Heart right ventricle (tissue), 16 donors: ENCODE data around the gene KLHL25. TPM values are rescaled to one million over a fixed set of nuclear protein-coding genes. Genes with fewer than 3 reads are reported as not detected.
A peak's percentile ranks its signal among the peaks of the same experiment; 100 is the strongest.

Source experiments
- ATAC-seq, 8 donors: fragments of 200-7000 bp; cut with Tn5 transposase; one replicate each; pipeline ENCODE4 v1.9.1; 2020; ENCODE audit warnings: mild to moderate bottlenecking in 8 of 8, moderate library complexity in 8 of 8, moderate number of reproducible peaks in 1 of 8
- DNase-seq, 2 donors: peaks; one replicate each; pipeline ENCODE4 v3.0.0-alpha.2; 2020
- H3K27ac ChIP-seq, 10 donors: fragments of 200-600 bp; sonication (generic) in 2 of 10; one replicate each; pipeline versions ENCODE4 v1.5.0 to v1.8.0; 2020 to 2022; ENCODE audit warnings: mild to moderate bottlenecking in 3 of 10
- H3K27me3 ChIP-seq, 7 donors: fragments of 200-600 bp; one replicate each; pipeline ENCODE4 v1.8.0; 2021 to 2022; ENCODE audit warnings: mild to moderate bottlenecking in 2 of 7
- H3K36me3 ChIP-seq, 9 donors: fragments of 200-600 bp; sonication (generic) in 1 of 9; one replicate each; pipeline versions ENCODE4 v1.5.0 to v1.8.0; 2020 to 2022; ENCODE audit warnings: mild to moderate bottlenecking in 2 of 9
- H3K4me1 ChIP-seq, 9 donors: fragments of 200-600 bp; sonication (generic) in 1 of 9; one replicate each; pipeline versions ENCODE4 v1.5.0 to v1.8.0; 2020 to 2022; ENCODE audit warnings: mild to moderate bottlenecking in 4 of 9
- H3K4me3 ChIP-seq, 10 donors: fragments of 200-600 bp; sonication (generic) in 2 of 10; one replicate each; pipeline versions ENCODE4 v1.5.0 to v1.8.0; 2020 to 2022; ENCODE audit warnings: mild to moderate bottlenecking in 7 of 10, moderate library complexity in 2 of 10
- H3K9me3 ChIP-seq, 11 donors: fragments of 200-600 bp in 10 of 11; sonication (generic) in 2 of 11; one replicate each; pipeline versions ENCODE4 v1.5.0 to v1.8.0; 2013 to 2022; ENCODE audit warnings: mild to moderate bottlenecking in 2 of 11, control low read depth in 1 of 11, moderate library complexity in 1 of 11
- CTCF ChIP-seq, 9 donors: fragments of 200-600 bp; sonication (generic) in 2 of 9; IDR thresholded peaks; one replicate each; pipeline versions ENCODE4 v1.5.0 to v1.8.0; 2021 to 2022; ENCODE audit warnings: antibody characterized with exemption in 9 of 9, mild to moderate bottlenecking in 5 of 9, moderate library complexity in 1 of 9
- WGBS, 2 donors: extraction: QIAGEN DNeasy Blood & Tissue Kit; methylation state at CpG; one replicate each; pipeline ENCODE4 v1.1.7; 2013; ENCODE audit warnings: inconsistent platforms in 1 of 2; 5-methylcytosine and 5-hydroxymethylcytosine counted together
- intact Hi-C, 10 donors: fragments of 100-400 bp; cut with DNase I; formaldehyde crosslinking; loops; one replicate each; pipeline versions ENCODE4 v1.11.1 to v1.14.2; 2022
- polyA plus RNA-seq, 2 donors: library from polyadenylated mRNA; stranded (reverse); fragments of 200-250 nt; gene quantifications; one replicate each; pipeline ENCODE4 v1.2.3, GENCODE V29; 2013
- total RNA-seq, 10 donors: library from RNA; stranded (reverse); fragmentation: NEBNext Ultra II Directional in 3 of 10; extraction: Animal tissue kit (Norgen Biotek cat#: 25700) in 3 of 10; gene quantifications; one replicate each; pipeline versions ENCODE4 v1.2.1 to v1.2.4, GENCODE V29; 2021 to 2023
- donor health status: Arrhythmogenic right ventricular cardiomyopathy.
- donor health status: ischemic (EF 13 %, LVEDD 7.1; RV severe dilation, severe dysfunction).
- donor health status: healthy with polysubstance abuse.
- donor health status: DM: no; HTN: yes; CAD: no.
- donor health status: DM: no; HTN: no; CAD: no.
- donor health status: ischemic (EF 25% LVEDD 6.9; RV normal size, moderate dysfunction).
- donor health status: ischemic (EF 25% LVEDD 5.7; RV mildly dilated, moderate dysfunction).
- donor health status: healthy.
- donor health status: DM: yes; HTN: yes; CAD: no.
- donor health status: Ischemic cardiomyopathy.
- donor health status: ischemic (EF 35%, LVEDD 5.7; RV mildly dilated, moderate dysfunction).
- donor health status: nonischemic (EF 11% LVEDD 7.7; RV severe dilation, severe dysfunction).
- donor health status: DM: yes; HTN: yes; CAD: no.
- donor health status: PGD.
- donor health status: ischemic (EF 29% LVEDD 5.4; RV normal size, mild dysfunction).
- donor health status: nonischemic (EF 23%, LVEDD 6.1; RV moderate dilation, normal function).

The KLHL25 gene
- total and polyA plus RNA-seq, 12 donors, result 1.9 to 9.2 (median 3.2) TPM

DNA sequence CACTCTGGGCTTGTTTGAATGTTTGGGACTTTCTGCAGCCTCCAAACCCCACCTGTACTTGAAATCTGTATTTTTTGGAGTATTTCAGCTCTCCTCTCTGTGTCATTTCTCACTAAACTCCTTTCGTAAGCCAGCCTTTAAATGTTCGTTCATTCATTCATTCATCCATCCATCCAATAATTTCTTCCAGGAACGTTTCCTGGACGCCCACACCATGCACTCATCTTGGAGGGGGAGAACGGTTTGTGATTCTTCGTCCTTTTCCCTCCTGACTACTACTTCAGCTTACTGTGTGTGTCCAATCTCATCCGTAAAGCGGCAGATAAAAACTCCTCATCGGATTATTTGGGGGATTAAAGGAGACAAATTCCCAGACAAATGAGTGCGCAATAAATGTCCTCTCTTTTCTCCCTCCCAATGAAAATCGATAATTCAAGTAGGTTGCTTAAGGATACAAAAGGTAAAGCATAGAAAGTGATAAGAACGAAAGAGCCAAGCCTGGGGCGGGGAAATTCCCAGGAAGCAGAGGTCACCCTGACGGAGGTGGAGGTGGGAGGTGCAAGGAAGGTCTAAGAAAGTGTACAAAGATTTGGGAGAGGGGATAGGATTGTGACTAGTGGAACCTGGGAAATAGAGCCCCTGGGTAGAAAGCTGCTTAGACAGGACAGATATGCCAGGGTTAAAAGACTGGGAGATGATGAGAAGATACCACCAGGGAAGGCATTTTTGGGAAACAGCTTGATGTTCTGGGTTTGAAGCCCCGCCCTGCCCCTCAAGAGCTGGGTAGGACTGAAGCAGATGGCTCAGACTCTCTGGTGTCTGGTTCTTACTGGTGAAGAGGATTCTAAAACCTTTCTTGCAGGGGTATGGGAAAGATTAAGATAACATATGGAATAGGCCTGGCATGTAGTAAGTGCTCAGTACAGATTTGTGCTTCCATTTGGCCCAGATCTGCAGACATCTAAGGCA is 896 bp upstream of the KLHL25 start:
- intact Hi-C loops, result loop anchor here in 5 of 10 donors (5.0 to 10.0 kb wide), 4 partner anchors 37 to 63 kb away; no protein-coding TSS in a partner anchor
- Histone ChIP-seq H3K4me1 (peaks cover 0 to 32% (median 24%) of the 10 kb centered on the region in 9 donors), H3K27me3 (peaks cover 0 to 9% (median 0%) of the 10 kb centered on the region in 7 donors), H3K27ac (peak overlapping the region in 2 of 10 donors; percentile 90 to 95), H3K4me3 (peak overlapping the region in 9 of 10 donors; percentile 73 to 98 (median 89)), H3K9me3 (no peaks in the 10 kb centered on the region), H3K36me3 (no peaks in the 10 kb centered on the region)
- no peak for TF ChIP-seq CTCF (IDR thresholded peaks at IDR 0.05)
- WGBS, 2 donors, result 43 to 52% methylated on average over 15 of the region's 15 CpGs
- ATAC-seq, result no peak
- DNase-seq, result no peak

GRCh38 chr15:85793641-85794597 is 806 bp downstream of the KLHL25 start:
- peak; percentile 23 to 53 (median 36) for ATAC-seq
- Histone ChIP-seq H3K4me3 (peak overlapping the region; percentile 73 to 98 (median 89)), H3K36me3 (no peaks in the 10 kb centered on the region), H3K9me3 (no peaks in the 10 kb centered on the region), H3K27me3 (peaks cover 0 to 9% (median 0%) of the 10 kb centered on the region in 7 donors), H3K4me1 (peaks cover 0 to 32% (median 24%) of the 10 kb centered on the region in 9 donors), H3K27ac (peak overlapping the region; percentile 52 to 95 (median 90))
- peak in 1 of 2 donors; percentile 41 for DNase-seq
- intact Hi-C loops, result loop anchor here in 2 of 10 donors (5.0 to 10.0 kb wide), 2 partner anchors 42 to 59 kb away; no protein-coding TSS in a partner anchor
- no peak for TF ChIP-seq CTCF (IDR thresholded peaks at IDR 0.05)
- 1% methylated on average over 56 of the region's 56 CpGs for WGBS, 2 donors

- Histone ChIP-seq H3K36me3 (no peaks in the 10 kb centered on the region), H3K4me3 (peak overlapping the region in 8 of 10 donors; percentile 73 to 98 (median 90)), H3K27ac (no peak overlapping the region), H3K27me3 (peaks cover 0 to 9% (median 0%) of the 10 kb centered on the region in 7 donors), H3K4me1 (peaks cover 0 to 36% (median 24%) of the 10 kb centered on the region in 9 donors), H3K9me3 (no peaks in the 10 kb centered on the region)
- TF ChIP-seq CTCF (IDR thresholded peaks at IDR 0.05), result no peak
- WGBS, 2 donors, result 74 to 77% methylated on average over 14 of the region's 14 CpGs
- ATAC-seq, result no peak
- DNase-seq, result no peak
- intact Hi-C loops, result loop anchor here in 2 of 10 donors (5.0 to 10.0 kb wide), 2 partner anchors 41 to 58 kb away; no protein-coding TSS in a partner anchor
Measured at GRCh38 chr15:85792912-85793590, 1.7 kb downstream of the KLHL25 start.
